HCT116 (cell line): ENCODE data around the gene P2RX6. TPM values are rescaled to one million over a fixed set of nuclear protein-coding genes. Genes with fewer than 3 reads are reported as not detected.

Source experiments
- ATAC-seq: fragments of 200-7000 bp; cut with Tn5 transposase; 2 replicates; pipeline ENCODE4 v1.9.1; 2020; ENCODE audit warnings: mild to moderate bottlenecking, moderate library complexity
- BruUV-seq: library from RNA; stranded (reverse); fragments of 400-500 nt; replicated peaks from 2 replicates; lab custom pipeline; 2021; lab: Mats Ljungman, UMichigan
- CTCF ChIA-PET: fragments of 300-600 bp; sonication (Branson Sonifier 250); formaldehyde crosslinking; loops from one replicate; lab custom pipeline; 2021; ENCODE audit warnings: antibody characterized with exemption; lab: Charles Lee
- POLR2A ChIA-PET: fragments of 300-600, 350-600 bp; sonication (Branson Sonifier 250); formaldehyde crosslinking; loops from one replicate; lab custom pipeline; 2021; ENCODE audit warnings: antibody characterized with exemption; lab: Charles Lee
- RAD21 ChIA-PET, 2 experiments: fragments of 300-600 bp; sonication (Branson Sonifier 250); formaldehyde crosslinking; loops; one replicate each; lab custom pipeline; 2023; ENCODE audit warnings: low total read pairs in 2 of 2; ENCODE audit not compliant: uncharacterized antibody in 2 of 2, unreplicated experiment in 2 of 2, low non-redundant PET in 1 of 2; lab: Charles Lee
- DNase-seq: peaks from one replicate; pipeline ENCODE4 v3.0.0-alpha.2; 2010; ENCODE audit warnings: low read depth, low spot score
- H2AFZ ChIP-seq: fragments of 200-600 bp; shearing (Covaris generic), sonication (generic); 2 replicates; pipeline ENCODE4 v1.6.1; 2017; ENCODE audit warnings: low read depth, mixed run types, mixed read lengths, antibody characterized with exemption, low read length; ENCODE audit not compliant: poor library complexity, severe bottlenecking
- H3K27ac ChIP-seq: 2 replicates; pipeline ENCODE4 v1.5.1; 2012; ENCODE audit warnings: low read depth, low read length
- H3K27me3 ChIP-seq: fragments of 200-600 bp; sonication (generic); 2 replicates; pipeline ENCODE4 v1.6.1; 2016; ENCODE audit warnings: mixed run types, low read length, mixed read lengths; ENCODE audit not compliant: insufficient read depth
- H3K36me3 ChIP-seq, 2 experiments: fragments of 200-500 bp in 1 of 2; fragments of 200-600 bp in 1 of 2; sonication (Bioruptor generic) in 1 of 2; sonication (generic) in 1 of 2; 2 replicates each; pipeline versions ENCODE4 v1.5.1 to v1.6.1; 2014 to 2016; ENCODE audit warnings: low read length in 2 of 2, inconsistent platforms in 1 of 2, mixed read lengths in 1 of 2, mixed run types in 1 of 2; ENCODE audit not compliant: insufficient read depth in 2 of 2, control insufficient read depth in 1 of 2
- H3K4me1 ChIP-seq, 2 experiments: fragments of 200-600 bp in 1 of 2; sonication (generic) in 1 of 2; 2 replicates each; pipeline versions ENCODE4 v1.5.1 to v1.6.1; 2012 to 2017; ENCODE audit warnings: low read length in 2 of 2, inconsistent platforms in 1 of 2, mild to moderate bottlenecking in 1 of 2, mixed read lengths in 1 of 2, mixed run types in 1 of 2, moderate library complexity in 1 of 2; ENCODE audit not compliant: insufficient read depth in 2 of 2, control insufficient read depth in 1 of 2
- H3K4me2 ChIP-seq: fragments of 200-600 bp; sonication (generic); 2 replicates; pipeline ENCODE4 v1.6.1; 2017; ENCODE audit warnings: mixed run types, low read length, mixed read lengths
- H3K4me3 ChIP-seq, 2 experiments: fragments of 200-600 bp in 1 of 2; sonication (generic) in 1 of 2; replicated peaks in 1 of 2; 2 replicates each; pipeline ENCODE4 v1.5.1; 2011 to 2016; ENCODE audit warnings: low read length in 2 of 2, control low read depth in 1 of 2, low read depth in 1 of 2, mild to moderate bottlenecking in 1 of 2, mixed read lengths in 1 of 2, mixed run types in 1 of 2
- H3K79me2 ChIP-seq: fragments of 200-600 bp; sonication (generic); 2 replicates; pipeline ENCODE4 v1.6.1; 2017; ENCODE audit warnings: mild to moderate bottlenecking, mixed run types, low read length, moderate library complexity, mixed read lengths; ENCODE audit not compliant: insufficient read depth
- H3K9ac ChIP-seq: fragments of 200-600 bp; sonication (generic); 2 replicates; pipeline ENCODE4 v1.6.1; 2016; ENCODE audit warnings: low read length, mixed read lengths
- H3K9me2 ChIP-seq: fragments of 200-600 bp; sonication (generic), shearing (Covaris generic); 2 replicates; pipeline ENCODE4 v1.6.1; 2017; ENCODE audit warnings: mixed run types, mild to moderate bottlenecking, moderate library complexity; ENCODE audit not compliant: insufficient read depth
- H3K9me3 ChIP-seq, 2 experiments: fragments of 200-500 bp in 1 of 2; fragments of 200-600 bp in 1 of 2; sonication (Bioruptor generic) in 1 of 2; sonication (generic) in 1 of 2; 2 replicates each; pipeline ENCODE4 v1.6.1; 2014 to 2017; ENCODE audit warnings: low read length in 2 of 2, mixed read lengths in 2 of 2, inconsistent platforms in 1 of 2, low read depth in 1 of 2, mild to moderate bottlenecking in 1 of 2, mixed run types in 1 of 2, moderate library complexity in 1 of 2; ENCODE audit not compliant: control insufficient read depth in 1 of 2, insufficient read depth in 1 of 2
- H4K20me1 ChIP-seq: fragments of 200-600 bp; sonication (generic), shearing (Covaris generic); 2 replicates; pipeline ENCODE4 v1.6.1; 2017; ENCODE audit warnings: mixed run types, mild to moderate bottlenecking, moderate library complexity; ENCODE audit not compliant: insufficient read depth
- CBX3 ChIP-seq: IDR thresholded peaks from 2 replicates; pipeline ENCODE4 v1.6.1; 2012; ENCODE audit warnings: low read depth
- CEBPB ChIP-seq: IDR thresholded peaks from 2 replicates; pipeline ENCODE4 v1.6.1; 2012; ENCODE audit warnings: low read depth
- EGR1 ChIP-seq: IDR thresholded peaks from 2 replicates; pipeline ENCODE4 v1.6.1; 2012; ENCODE audit warnings: low read depth
- ELF1 ChIP-seq: IDR thresholded peaks from 2 replicates; pipeline ENCODE4 v1.6.1; 2012; ENCODE audit warnings: low read depth, borderline replicate concordance
- EZH2 ChIP-seq: fragments of 200-600 bp; sonication (generic); IDR thresholded peaks from 2 replicates; pipeline ENCODE4 v1.6.1; 2017; ENCODE audit warnings: antibody characterized with exemption, mixed run types
- EZH2phosphoT487 ChIP-seq: fragments of 200-600 bp; IDR thresholded peaks from 2 replicates; pipeline ENCODE4 v1.6.1; 2018; ENCODE audit warnings: antibody characterized with exemption, borderline replicate concordance
- FOSL1 ChIP-seq: IDR thresholded peaks from 2 replicates; pipeline ENCODE4 v1.6.1; 2012; ENCODE audit warnings: low read depth
- JUND ChIP-seq: IDR thresholded peaks from 2 replicates; pipeline ENCODE4 v1.6.1; 2012
- POLR2AphosphoS5 ChIP-seq: IDR thresholded peaks from 2 replicates; pipeline ENCODE4 v1.6.1; 2011; ENCODE audit warnings: mild to moderate bottlenecking, low read depth, low read length, moderate library complexity
- RAD21 ChIP-seq: IDR thresholded peaks from 2 replicates; pipeline ENCODE4 v1.6.1; 2012; ENCODE audit warnings: low read depth, mild to moderate bottlenecking
- REST ChIP-seq: IDR thresholded peaks from 2 replicates; pipeline ENCODE4 v1.6.1; 2012; ENCODE audit warnings: low read depth
- SIN3A ChIP-seq: IDR thresholded peaks from 2 replicates; pipeline ENCODE4 v1.6.1; 2012; ENCODE audit warnings: low read depth
- SP1 ChIP-seq: IDR thresholded peaks from 2 replicates; pipeline ENCODE4 v1.6.1; 2012; ENCODE audit warnings: low read depth
- SRF ChIP-seq: IDR thresholded peaks from 2 replicates; pipeline ENCODE4 v1.6.1; 2012; ENCODE audit warnings: low read depth
- TCF7L2 ChIP-seq: IDR thresholded peaks from 2 replicates; pipeline ENCODE4 v1.7.0; 2011; ENCODE audit warnings: borderline replicate concordance, inconsistent platforms; ENCODE audit not compliant: insufficient read depth, insufficient read length; ENCODE audit errors: extremely low read depth
- YY1 ChIP-seq: IDR thresholded peaks from 2 replicates; pipeline ENCODE4 v1.6.1; 2011; ENCODE audit warnings: low read length, low read depth, moderate library complexity, mild to moderate bottlenecking; ENCODE audit not compliant: insufficient replicate concordance; ENCODE audit errors: extremely low read depth
- ZNF274 ChIP-seq: fragments of 200-500 bp; sonication (Bioruptor generic); IDR thresholded peaks from 2 replicates; pipeline ENCODE4 v1.6.1; 2014; ENCODE audit warnings: mild to moderate bottlenecking, low read depth, low read length, inconsistent platforms
- intact Hi-C: fragments of 100-400 bp; cut with micrococcal nuclease; formaldehyde crosslinking; loops from 2 replicates; pipeline ENCODE4 v1.10.0; 2022
- total RNA-seq: library from RNA; stranded (reverse); gene quantifications from one replicate; pipeline ENCODE4 v1.2.1, GENCODE V29; 2021; ENCODE audit not compliant: unreplicated experiment
- TF ChIP-seq, protein P1 (sequence below), 3 experiments: fragments of 200-600 bp in 1 of 3; sonication (generic) in 1 of 3; IDR thresholded peaks in 2 of 3; conservative IDR thresholded peaks in 1 of 3; 2 replicates each; pipeline ENCODE4 v1.5.1; 2012 to 2017; ENCODE audit warnings: low read depth in 2 of 3, low read length in 2 of 3, antibody characterized with exemption in 1 of 3, borderline replicate concordance in 1 of 3, control low read depth in 1 of 3, mild to moderate bottlenecking in 1 of 3, mixed read lengths in 1 of 3, mixed run types in 1 of 3, moderate library complexity in 1 of 3; ENCODE audit not compliant: insufficient read depth in 1 of 3
- TF ChIP-seq, protein P2 (sequence below): IDR thresholded peaks from 2 replicates; pipeline ENCODE4 v1.6.1; 2012

Gene P2RX6
- total RNA-seq, 1 experiment from 2014 or later: 0.20 TPM

GRCh38 chr22:21073482-21073881, 58.5 kb downstream of the P2RX6 start:
- Histone ChIP-seq H2AFZ (no peak overlapping the region), H3K79me2 (no peaks in the 10 kb centered on the region), H3K9ac (no peak overlapping the region), H3K27ac (no peak overlapping the region), H3K36me3 (no peaks in the 10 kb centered on the region), H3K4me1 (peaks cover 0 to 13% of the 10 kb centered on the region in 2 experiments; a peak in 2 of 4 replicates), H3K27me3 (no peaks in the 10 kb centered on the region), H4K20me1 (no peaks in the 10 kb centered on the region), H3K4me3 (no peak overlapping the region), H3K9me3 (0 out of 4 replicates have a peak, but pooled peaks cover 0 to 4% of the 10 kb centered on the region in 2 experiments), H3K9me2 (no peaks in the 10 kb centered on the region), H3K4me2 (no peak overlapping the region; the same call in 1 of the 2 replicates)
- ChIA-PET RAD21 (no interaction called here), POLR2A (no interaction called here), CTCF (interaction anchor here (1.1 kb wide), 1 partner anchor 29 kb away, joined by 5 read pairs; no protein-coding TSS in a partner anchor)
- no TSS peak for BruUV-seq
- ATAC-seq (no peak), DNase-seq (no peak)
- no peak for TF ChIP-seq JUND
- no peak for TF ChIP-seq ELF1
- no peak for TF ChIP-seq POLR2AphosphoS5
- no peak for TF ChIP-seq EZH2
- no peak for TF ChIP-seq ZNF274
- TF ChIP-seq, protein P1, sequence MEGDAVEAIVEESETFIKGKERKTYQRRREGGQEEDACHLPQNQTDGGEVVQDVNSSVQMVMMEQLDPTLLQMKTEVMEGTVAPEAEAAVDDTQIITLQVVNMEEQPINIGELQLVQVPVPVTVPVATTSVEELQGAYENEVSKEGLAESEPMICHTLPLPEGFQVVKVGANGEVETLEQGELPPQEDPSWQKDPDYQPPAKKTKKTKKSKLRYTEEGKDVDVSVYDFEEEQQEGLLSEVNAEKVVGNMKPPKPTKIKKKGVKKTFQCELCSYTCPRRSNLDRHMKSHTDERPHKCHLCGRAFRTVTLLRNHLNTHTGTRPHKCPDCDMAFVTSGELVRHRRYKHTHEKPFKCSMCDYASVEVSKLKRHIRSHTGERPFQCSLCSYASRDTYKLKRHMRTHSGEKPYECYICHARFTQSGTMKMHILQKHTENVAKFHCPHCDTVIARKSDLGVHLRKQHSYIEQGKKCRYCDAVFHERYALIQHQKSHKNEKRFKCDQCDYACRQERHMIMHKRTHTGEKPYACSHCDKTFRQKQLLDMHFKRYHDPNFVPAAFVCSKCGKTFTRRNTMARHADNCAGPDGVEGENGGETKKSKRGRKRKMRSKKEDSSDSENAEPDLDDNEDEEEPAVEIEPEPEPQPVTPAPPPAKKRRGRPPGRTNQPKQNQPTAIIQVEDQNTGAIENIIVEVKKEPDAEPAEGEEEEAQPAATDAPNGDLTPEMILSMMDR (IDR thresholded peaks at IDR 0.05 in 2 of 3, conservative IDR thresholded peaks at IDR 0.05 in 1 of 3; ENCODE audit: borderline replicate concordance in 1 of 3, insufficient read depth in 1 of 3, low read depth in 2 of 3, low read length in 2 of 3): no peak
- TF ChIP-seq SRF: no peak
- TF ChIP-seq TCF7L2: no peak
- TF ChIP-seq CEBPB: no peak
- TF ChIP-seq REST: no peak
- TF ChIP-seq, protein P2, sequence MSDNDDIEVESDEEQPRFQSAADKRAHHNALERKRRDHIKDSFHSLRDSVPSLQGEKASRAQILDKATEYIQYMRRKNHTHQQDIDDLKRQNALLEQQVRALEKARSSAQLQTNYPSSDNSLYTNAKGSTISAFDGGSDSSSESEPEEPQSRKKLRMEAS: no peak
- no peak for TF ChIP-seq SIN3A
- TF ChIP-seq FOSL1: no peak
- TF ChIP-seq CBX3: no peak
- TF ChIP-seq RAD21: no peak
- no peak for TF ChIP-seq YY1
- no peak for TF ChIP-seq EZH2phosphoT487
- TF ChIP-seq SP1: no peak
- TF ChIP-seq EGR1: no peak
- intact Hi-C loops: no loop called here
